DND-41 (cell line): ENCODE measurements around the gene TIMM44.

ENCODE experiments used
- ATAC-seq: fragments of 200-7000 bp; cut with Tn5 transposase; 3 replicates; pipeline ENCODE4 v1.9.1; 2021; ENCODE audit warnings: low read depth; ENCODE audit not compliant: insufficient read depth
- DNase-seq: peaks from one replicate; pipeline ENCODE4 v3.0.0-alpha.2; 2020
- H2AFZ ChIP-seq: 2 replicates; pipeline ENCODE4 v1.6.0; 2012; ENCODE audit warnings: low read depth, low read length
- H3K27ac ChIP-seq: 2 replicates; pipeline ENCODE4 v1.5.1; 2012; ENCODE audit warnings: low read length, inconsistent platforms
- H3K27me3 ChIP-seq: fragments of 200-600 bp; sonication (generic); 2 replicates; pipeline ENCODE4 v1.6.0; 2012; ENCODE audit warnings: low read length, mild to moderate bottlenecking, inconsistent platforms; ENCODE audit not compliant: insufficient read depth, poor library complexity
- H3K36me3 ChIP-seq: 2 replicates; pipeline ENCODE4 v1.5.1; 2012; ENCODE audit warnings: low read length, inconsistent platforms; ENCODE audit not compliant: insufficient read depth
- H3K4me1 ChIP-seq: 2 replicates; pipeline ENCODE4 v1.5.1; 2012; ENCODE audit warnings: mild to moderate bottlenecking, low read length; ENCODE audit not compliant: insufficient read depth
- H3K4me2 ChIP-seq: 2 replicates; pipeline ENCODE4 v1.6.0; 2012; ENCODE audit warnings: mild to moderate bottlenecking, moderate library complexity, low read length, inconsistent platforms; ENCODE audit not compliant: insufficient read depth
- H3K4me3 ChIP-seq, 2 experiments: fragments of 200-600 bp in 1 of 2; shearing (Covaris generic) in 1 of 2; 2 replicates each; pipeline ENCODE4 v1.5.1; 2012 to 2016; ENCODE audit warnings: inconsistent platforms in 2 of 2, low read length in 2 of 2, mild to moderate bottlenecking in 2 of 2, low read depth in 1 of 2, moderate library complexity in 1 of 2
- H3K79me2 ChIP-seq: 2 replicates; pipeline ENCODE4 v1.6.0; 2012; ENCODE audit warnings: low read length, inconsistent platforms; ENCODE audit not compliant: insufficient read depth
- H3K9ac ChIP-seq: 2 replicates; pipeline ENCODE4 v1.6.0; 2012; ENCODE audit warnings: low read depth, mild to moderate bottlenecking, inconsistent platforms, low read length, moderate library complexity
- H3K9me3 ChIP-seq: 2 replicates; pipeline ENCODE4 v1.5.1; 2012; ENCODE audit warnings: low read length, moderate library complexity, mild to moderate bottlenecking, inconsistent platforms; ENCODE audit not compliant: insufficient read depth, severe bottlenecking
- H4K20me1 ChIP-seq: 2 replicates; pipeline ENCODE4 v1.6.0; 2012; ENCODE audit warnings: low read length; ENCODE audit not compliant: insufficient read depth
- CTCF ChIP-seq: IDR thresholded peaks from 2 replicates; pipeline ENCODE4 v1.5.1; 2012; ENCODE audit warnings: borderline replicate concordance, low read length, moderate library complexity, mild to moderate bottlenecking; ENCODE audit not compliant: poor library complexity, severe bottlenecking; ENCODE audit errors: extremely low read depth
- EZH2 ChIP-seq: IDR thresholded peaks from 3 replicates; pipeline ENCODE4 v1.6.1; 2012; ENCODE audit warnings: borderline replicate concordance, low read depth, mild to moderate bottlenecking, moderate library complexity, low read length, inconsistent platforms; ENCODE audit not compliant: severe bottlenecking

TIMM44 gene

DNA sequence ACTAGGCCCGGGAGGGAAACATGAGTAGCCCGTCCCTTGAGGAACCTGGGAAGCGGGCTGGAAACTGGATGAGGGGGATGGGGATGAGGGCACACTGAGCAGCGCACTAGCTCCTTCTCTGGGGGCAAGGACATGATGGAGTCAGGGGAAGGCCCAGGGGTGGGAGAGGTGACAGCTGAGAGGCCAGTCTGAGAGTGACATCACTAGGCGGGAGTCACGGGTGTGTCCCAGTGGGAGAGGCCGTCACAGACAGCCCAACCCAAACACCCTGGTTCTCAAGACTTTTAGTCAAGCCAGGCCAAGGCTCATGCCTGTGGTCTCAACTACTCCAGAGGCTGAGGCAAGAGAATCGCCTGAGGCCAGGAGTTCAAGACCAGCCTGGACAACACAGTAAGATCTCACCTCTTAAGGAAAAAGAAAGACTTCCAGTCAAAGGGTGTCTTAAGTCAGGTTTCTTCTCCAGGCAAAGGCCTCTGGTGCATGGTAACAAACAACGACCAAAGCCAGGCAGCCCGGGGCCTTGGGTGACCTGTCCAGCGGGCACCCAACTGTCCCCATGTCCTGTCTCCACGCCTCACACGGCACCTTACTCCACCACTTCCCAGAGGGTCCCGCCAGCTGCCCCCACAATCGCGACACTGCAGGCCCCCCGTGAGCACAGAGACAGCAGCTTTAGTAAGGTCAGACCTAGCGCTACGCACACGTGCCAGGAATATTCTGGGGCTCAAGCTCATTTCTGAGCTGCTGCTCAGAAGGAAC lies 25.5 kb upstream of the TIMM44 start:
- peaks cover 47% of the 10 kb centered on the region for H4K20me1 ChIP-seq
- H3K4me1 ChIP-seq: no peaks in the 10 kb centered on the region
- DNase-seq (no peak), ATAC-seq (no peak)
- peaks cover 92% of the 10 kb centered on the region for H3K36me3 ChIP-seq
- no peak overlapping the region for H3K4me3 ChIP-seq
- H3K27me3 ChIP-seq: no peaks in the 10 kb centered on the region
- H3K4me2 ChIP-seq: no peak overlapping the region
- H3K9me3 ChIP-seq: no peaks in the 10 kb centered on the region
- no peak overlapping the region for H3K9ac ChIP-seq
- no peak for TF ChIP-seq EZH2
- no peak for TF ChIP-seq CTCF
- no peak overlapping the region for H3K27ac ChIP-seq
- H3K79me2 ChIP-seq: peaks cover 11% of the 10 kb centered on the region; the same call in 1 of the 2 replicates
- H2AFZ ChIP-seq: no peak overlapping the region

- no peak for TF ChIP-seq EZH2
- TF ChIP-seq CTCF: no peak
- no peak overlapping the region for H2AFZ ChIP-seq
- peaks cover 11% of the 10 kb centered on the region; the same call in 1 of the 2 replicates for H3K79me2 ChIP-seq
- H3K36me3 ChIP-seq: peaks cover 92% of the 10 kb centered on the region
- no peak overlapping the region for H3K4me2 ChIP-seq
- ATAC-seq (no peak), DNase-seq (no peak)
- H3K4me1 ChIP-seq: no peaks in the 10 kb centered on the region
- no peak overlapping the region for H3K9ac ChIP-seq
- peaks cover 40% of the 10 kb centered on the region for H4K20me1 ChIP-seq
- no peaks in the 10 kb centered on the region for H3K27me3 ChIP-seq
- no peaks in the 10 kb centered on the region for H3K9me3 ChIP-seq
- no peak overlapping the region for H3K4me3 ChIP-seq
- H3K27ac ChIP-seq: no peak overlapping the region
Measured at GRCh38 chr19:7968008-7968795, 24.7 kb upstream of the TIMM44 start.

DNA sequence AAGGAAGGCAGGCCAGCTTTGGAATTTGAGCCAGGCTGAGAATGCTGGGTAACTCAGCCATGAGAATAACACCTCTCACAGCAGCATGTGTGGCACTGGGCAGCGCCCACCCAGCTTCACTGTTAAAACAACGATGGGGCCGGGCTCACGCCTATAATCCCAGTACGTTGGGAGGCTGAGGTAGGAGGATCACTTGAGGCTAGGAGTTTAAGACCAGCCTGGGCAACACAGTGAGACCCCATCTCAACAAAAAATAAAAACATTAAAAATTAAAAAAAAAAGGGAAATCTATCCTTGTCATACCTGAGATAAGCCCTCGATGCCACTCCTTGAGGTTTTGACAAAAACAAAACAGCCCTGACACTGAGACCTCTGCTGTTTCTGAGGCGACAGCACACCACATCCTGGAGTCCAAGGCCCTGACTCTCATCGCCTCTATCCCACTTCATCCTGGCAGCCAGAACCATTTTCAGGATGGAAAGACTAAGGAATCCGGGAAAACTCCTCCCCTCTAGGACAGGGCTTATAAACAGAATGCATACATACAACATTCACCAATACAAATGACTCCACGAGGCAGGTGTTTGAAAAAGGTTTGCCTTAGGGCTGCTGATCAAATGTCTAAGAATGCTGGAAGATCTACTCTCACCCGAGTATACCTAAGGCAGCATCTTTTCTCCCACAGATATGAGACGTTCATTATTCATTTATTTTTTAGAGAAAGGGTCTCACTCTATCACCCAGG lies 22.6 kb upstream of the TIMM44 start:
- Histone ChIP-seq H3K9ac (no peak overlapping the region), H3K27ac (no peak overlapping the region), H2AFZ (no peak overlapping the region), H3K27me3 (no peaks in the 10 kb centered on the region), H4K20me1 (peaks cover 31% of the 10 kb centered on the region), H3K4me3 (no peak overlapping the region), H3K9me3 (no peaks in the 10 kb centered on the region), H3K4me1 (no peaks in the 10 kb centered on the region), H3K4me2 (no peak overlapping the region), H3K36me3 (peaks cover 93% of the 10 kb centered on the region), H3K79me2 (0 out of 2 replicates have a peak, but pooled peaks cover 8% of the 10 kb centered on the region)
- TF ChIP-seq CTCF (no peak), EZH2 (no peak)
- DNase-seq: no peak
- ATAC-seq: no peak
